ENCODE measurements around the gene FRRS1.

FRRS1 gene

GRCh38 chr1:99727575-99728185 lies 38.8 kb downstream of the FRRS1 start:
- no peak for DNase-seq

- DNase-seq, result no peak
Measured at GRCh38 chr1:99726818-99727217, 39.6 kb downstream of the FRRS1 start.

GRCh38 chr1:99726407-99726806 lies 40.0 kb downstream of the FRRS1 start:
- no peak for DNase-seq

GRCh38 chr1:99725996-99726395 lies 40.4 kb downstream of the FRRS1 start:
- no peak for DNase-seq

- no peak for DNase-seq
Measured at GRCh38 chr1:99723251-99723650, 43.2 kb downstream of the FRRS1 start.

GRCh38 chr1:99717005-99717404 lies 49.4 kb downstream of the FRRS1 start:
- DNase-seq, result no peak

- DNase-seq, result no peak
Measured at GRCh38 chr1:99713006-99713405, 53.4 kb downstream of the FRRS1 start.

- DNase-seq, result no peak
Measured at GRCh38 chr1:99710994-99711393, 55.4 kb downstream of the FRRS1 start.

- peak; percentile 76 to 80 for DNase-seq
Measured at GRCh38 chr1:99707535-99708142, 58.8 kb downstream of the FRRS1 start.

GRCh38 chr1:99705385-99705784 lies 61.0 kb downstream of the FRRS1 start:
- no peak for DNase-seq

GRCh38 chr1:99704356-99704816 lies 62.0 kb downstream of the FRRS1 start:
- peak in 1 of 2 donors; percentile 18 for DNase-seq

GRCh38 chr1:99702221-99702620 lies 64.2 kb downstream of the FRRS1 start:
- DNase-seq, result no peak

- DNase-seq, result peak; percentile 8 to 64
Measured at GRCh38 chr1:99700020-99700419, 66.4 kb downstream of the FRRS1 start.

- DNase-seq, result no peak
Measured at GRCh38 chr1:99697580-99697979, 68.9 kb downstream of the FRRS1 start.

GRCh38 chr1:99696616-99697015 lies 69.8 kb downstream of the FRRS1 start:
- DNase-seq, result no peak

GRCh38 chr1:99691175-99691574 lies 75.3 kb downstream of the FRRS1 start:
- no peak for DNase-seq

- DNase-seq, result peak; percentile 51 to 52
Measured at GRCh38 chr1:99685516-99686180, 80.8 kb downstream of the FRRS1 start.

- no peak for DNase-seq
Measured at GRCh38 chr1:99682291-99682751, 84.1 kb downstream of the FRRS1 start.

- DNase-seq, result no peak
Measured at GRCh38 chr1:99681583-99681982, 84.9 kb downstream of the FRRS1 start.

- DNase-seq, result no peak
Measured at GRCh38 chr1:99680270-99680669, 86.2 kb downstream of the FRRS1 start.

GRCh38 chr1:99677416-99677815 lies 89.0 kb downstream of the FRRS1 start:
- DNase-seq, result no peak

GRCh38 chr1:99676876-99677275 lies 89.6 kb downstream of the FRRS1 start:
- DNase-seq, result no peak

GRCh38 chr1:99675994-99676393 lies 90.4 kb downstream of the FRRS1 start:
- DNase-seq, result no peak

GRCh38 chr1:99675292-99675691 lies 91.1 kb downstream of the FRRS1 start:
- no peak for DNase-seq
